Panc1 (cell line): ENCODE measurements around the gene TIPRL.

Experiments used
- TF ChIP-seq, protein P1 (sequence below): fragments of 450-650 bp; IDR thresholded peaks from 2 replicates; pipeline ENCODE4 v1.5.1; 2017; ENCODE audit warnings: mild to moderate bottlenecking
- TF ChIP-seq, protein P2 (sequence below), 2 experiments: IDR thresholded peaks; 2 replicates each; pipeline ENCODE4 v1.6.1; 2011 to 2012; ENCODE audit warnings: low read depth in 2 of 2, control low read depth in 1 of 2, low read length in 1 of 2, mild to moderate bottlenecking in 1 of 2, moderate library complexity in 1 of 2; ENCODE audit not compliant: insufficient read depth in 1 of 2

DNA sequence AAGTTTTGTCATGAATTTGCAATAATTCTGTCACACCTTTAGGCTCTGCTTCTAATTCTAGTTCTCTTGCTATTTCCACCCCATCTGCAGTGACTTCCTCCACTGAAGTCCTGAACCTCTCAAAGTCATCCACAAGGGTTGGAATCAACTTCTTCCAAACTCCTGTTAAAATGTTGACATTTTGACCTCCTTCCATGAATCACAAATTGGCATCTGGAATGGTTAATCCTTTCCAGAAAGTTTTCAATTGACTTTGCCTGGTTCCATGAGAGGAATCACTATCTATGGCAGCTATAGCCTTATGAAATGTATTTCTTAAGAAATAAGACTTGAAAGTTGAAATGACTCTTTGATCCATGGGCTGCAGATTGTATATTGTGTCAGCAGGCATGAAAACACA, 27.3 kb downstream of the TIPRL start:
- TF ChIP-seq, protein P1, sequence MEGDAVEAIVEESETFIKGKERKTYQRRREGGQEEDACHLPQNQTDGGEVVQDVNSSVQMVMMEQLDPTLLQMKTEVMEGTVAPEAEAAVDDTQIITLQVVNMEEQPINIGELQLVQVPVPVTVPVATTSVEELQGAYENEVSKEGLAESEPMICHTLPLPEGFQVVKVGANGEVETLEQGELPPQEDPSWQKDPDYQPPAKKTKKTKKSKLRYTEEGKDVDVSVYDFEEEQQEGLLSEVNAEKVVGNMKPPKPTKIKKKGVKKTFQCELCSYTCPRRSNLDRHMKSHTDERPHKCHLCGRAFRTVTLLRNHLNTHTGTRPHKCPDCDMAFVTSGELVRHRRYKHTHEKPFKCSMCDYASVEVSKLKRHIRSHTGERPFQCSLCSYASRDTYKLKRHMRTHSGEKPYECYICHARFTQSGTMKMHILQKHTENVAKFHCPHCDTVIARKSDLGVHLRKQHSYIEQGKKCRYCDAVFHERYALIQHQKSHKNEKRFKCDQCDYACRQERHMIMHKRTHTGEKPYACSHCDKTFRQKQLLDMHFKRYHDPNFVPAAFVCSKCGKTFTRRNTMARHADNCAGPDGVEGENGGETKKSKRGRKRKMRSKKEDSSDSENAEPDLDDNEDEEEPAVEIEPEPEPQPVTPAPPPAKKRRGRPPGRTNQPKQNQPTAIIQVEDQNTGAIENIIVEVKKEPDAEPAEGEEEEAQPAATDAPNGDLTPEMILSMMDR: no peak
- TF ChIP-seq, protein P2, sequence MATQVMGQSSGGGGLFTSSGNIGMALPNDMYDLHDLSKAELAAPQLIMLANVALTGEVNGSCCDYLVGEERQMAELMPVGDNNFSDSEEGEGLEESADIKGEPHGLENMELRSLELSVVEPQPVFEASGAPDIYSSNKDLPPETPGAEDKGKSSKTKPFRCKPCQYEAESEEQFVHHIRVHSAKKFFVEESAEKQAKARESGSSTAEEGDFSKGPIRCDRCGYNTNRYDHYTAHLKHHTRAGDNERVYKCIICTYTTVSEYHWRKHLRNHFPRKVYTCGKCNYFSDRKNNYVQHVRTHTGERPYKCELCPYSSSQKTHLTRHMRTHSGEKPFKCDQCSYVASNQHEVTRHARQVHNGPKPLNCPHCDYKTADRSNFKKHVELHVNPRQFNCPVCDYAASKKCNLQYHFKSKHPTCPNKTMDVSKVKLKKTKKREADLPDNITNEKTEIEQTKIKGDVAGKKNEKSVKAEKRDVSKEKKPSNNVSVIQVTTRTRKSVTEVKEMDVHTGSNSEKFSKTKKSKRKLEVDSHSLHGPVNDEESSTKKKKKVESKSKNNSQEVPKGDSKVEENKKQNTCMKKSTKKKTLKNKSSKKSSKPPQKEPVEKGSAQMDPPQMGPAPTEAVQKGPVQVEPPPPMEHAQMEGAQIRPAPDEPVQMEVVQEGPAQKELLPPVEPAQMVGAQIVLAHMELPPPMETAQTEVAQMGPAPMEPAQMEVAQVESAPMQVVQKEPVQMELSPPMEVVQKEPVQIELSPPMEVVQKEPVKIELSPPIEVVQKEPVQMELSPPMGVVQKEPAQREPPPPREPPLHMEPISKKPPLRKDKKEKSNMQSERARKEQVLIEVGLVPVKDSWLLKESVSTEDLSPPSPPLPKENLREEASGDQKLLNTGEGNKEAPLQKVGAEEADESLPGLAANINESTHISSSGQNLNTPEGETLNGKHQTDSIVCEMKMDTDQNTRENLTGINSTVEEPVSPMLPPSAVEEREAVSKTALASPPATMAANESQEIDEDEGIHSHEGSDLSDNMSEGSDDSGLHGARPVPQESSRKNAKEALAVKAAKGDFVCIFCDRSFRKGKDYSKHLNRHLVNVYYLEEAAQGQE (IDR thresholded peaks at IDR 0.05; ENCODE audit: insufficient read depth in 1 of 2, low read depth in 2 of 2, low read length in 1 of 2): no peak
